Measurements from ENCODE around the gene LRWD1.

DNA sequence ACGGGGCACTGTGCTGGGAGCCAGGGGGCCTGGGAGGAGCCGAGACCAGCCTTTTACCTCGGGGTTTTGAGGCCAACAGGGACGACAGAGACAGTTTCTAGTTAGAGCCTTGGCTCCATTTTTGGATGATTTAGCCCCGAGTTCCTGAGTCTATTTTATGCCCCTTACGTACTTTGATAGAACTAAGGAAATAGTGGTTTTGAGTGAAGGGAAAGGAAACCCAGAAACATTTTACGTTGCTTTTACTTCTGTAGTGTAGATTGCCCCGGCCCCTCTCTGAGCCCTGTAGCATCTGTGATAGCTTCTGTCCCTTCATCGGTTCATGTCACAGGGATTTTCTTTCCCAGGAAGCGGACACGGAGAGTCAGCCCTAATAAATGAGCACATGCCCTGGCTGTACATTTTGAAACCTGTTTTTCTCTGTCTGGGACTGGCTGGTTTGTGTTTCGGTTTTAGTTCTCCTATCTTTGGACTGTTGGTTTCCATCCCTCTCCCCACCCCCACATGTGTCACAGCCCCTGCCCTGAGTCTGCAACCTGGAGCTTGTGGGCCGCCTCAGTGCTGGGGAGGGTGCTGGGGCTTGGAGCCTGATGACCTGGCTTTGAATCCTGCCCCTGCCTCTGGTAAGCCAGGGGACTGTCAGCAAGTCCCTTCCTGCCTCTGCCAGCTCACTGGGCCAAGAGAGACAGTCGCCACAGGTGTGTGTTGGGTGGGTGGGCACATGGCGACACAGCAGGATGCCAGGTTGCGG lies 38.3 kb upstream of the LRWD1 start:
- TF ChIP-seq, protein P1, sequence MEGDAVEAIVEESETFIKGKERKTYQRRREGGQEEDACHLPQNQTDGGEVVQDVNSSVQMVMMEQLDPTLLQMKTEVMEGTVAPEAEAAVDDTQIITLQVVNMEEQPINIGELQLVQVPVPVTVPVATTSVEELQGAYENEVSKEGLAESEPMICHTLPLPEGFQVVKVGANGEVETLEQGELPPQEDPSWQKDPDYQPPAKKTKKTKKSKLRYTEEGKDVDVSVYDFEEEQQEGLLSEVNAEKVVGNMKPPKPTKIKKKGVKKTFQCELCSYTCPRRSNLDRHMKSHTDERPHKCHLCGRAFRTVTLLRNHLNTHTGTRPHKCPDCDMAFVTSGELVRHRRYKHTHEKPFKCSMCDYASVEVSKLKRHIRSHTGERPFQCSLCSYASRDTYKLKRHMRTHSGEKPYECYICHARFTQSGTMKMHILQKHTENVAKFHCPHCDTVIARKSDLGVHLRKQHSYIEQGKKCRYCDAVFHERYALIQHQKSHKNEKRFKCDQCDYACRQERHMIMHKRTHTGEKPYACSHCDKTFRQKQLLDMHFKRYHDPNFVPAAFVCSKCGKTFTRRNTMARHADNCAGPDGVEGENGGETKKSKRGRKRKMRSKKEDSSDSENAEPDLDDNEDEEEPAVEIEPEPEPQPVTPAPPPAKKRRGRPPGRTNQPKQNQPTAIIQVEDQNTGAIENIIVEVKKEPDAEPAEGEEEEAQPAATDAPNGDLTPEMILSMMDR (IDR thresholded peaks at IDR 0.05): no peak
- no peak for TF ChIP-seq POLR2A (IDR thresholded peaks at IDR 0.05)

Data from thyroid gland (tissue), 4 donors.